22Rv1 (cell line): ENCODE results near the gene PRMT7.

Experiments used
- CTCF ChIP-seq: fragments of 450-650 bp; IDR thresholded peaks from 2 replicates; pipeline ENCODE4 v1.5.1; 2017; ENCODE audit warnings: mild to moderate bottlenecking
- ZFX ChIP-seq: fragments of 450-650 bp; IDR thresholded peaks from 2 replicates; pipeline ENCODE4 v1.6.1; 2017; ENCODE audit warnings: antibody characterized with exemption, borderline replicate concordance

DNA sequence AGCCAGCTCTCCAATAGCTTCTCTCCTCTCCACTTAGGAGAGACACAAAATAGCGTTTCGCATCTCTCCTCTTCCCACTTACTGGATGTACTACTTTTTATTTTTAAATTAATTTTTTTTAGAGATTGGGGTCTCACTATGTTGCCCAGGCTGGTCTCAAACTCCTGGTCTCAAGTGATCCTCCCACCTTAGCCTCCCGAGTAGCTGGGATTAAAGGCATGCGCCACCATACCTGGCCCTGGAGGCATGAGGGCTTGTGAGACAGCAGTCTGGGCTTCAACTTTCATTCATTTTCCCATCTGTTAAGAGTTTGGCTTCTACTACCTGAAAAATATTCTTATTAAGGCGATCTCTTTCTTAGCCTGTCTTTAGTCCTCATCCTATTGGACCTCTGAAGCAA, 18.4 kb upstream of the PRMT7 start:
- TF ChIP-seq CTCF, result no peak
- no peak for TF ChIP-seq ZFX
